GM12872 (cell line): ENCODE measurements around the gene HSPG2.

Experiments used
- TF ChIP-seq, protein P1 (sequence below): IDR thresholded peaks from 3 replicates; pipeline ENCODE4 v1.5.1; 2011; ENCODE audit warnings: low read depth, mild to moderate bottlenecking, low read length, moderate library complexity; ENCODE audit not compliant: insufficient read depth

Gene HSPG2

DNA sequence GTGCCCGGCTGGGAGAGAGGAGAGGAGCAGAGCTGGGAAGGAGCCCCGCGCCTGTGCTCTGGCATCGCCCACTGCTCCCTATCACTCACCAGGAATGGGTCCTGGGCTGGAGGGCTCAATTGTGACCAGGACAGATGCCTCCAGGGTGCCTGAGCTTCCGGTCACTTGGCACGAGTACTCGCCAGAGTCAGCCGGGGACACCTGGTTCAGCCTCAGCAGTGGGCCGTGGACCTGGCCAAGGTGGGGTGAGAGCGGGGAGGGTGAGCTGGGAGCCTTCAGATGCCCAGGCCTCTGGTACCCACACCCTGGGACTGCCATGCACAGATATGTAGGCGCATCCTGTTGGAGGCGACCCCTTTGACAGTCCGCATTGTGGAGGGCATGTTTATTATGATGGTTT lies 93.9 kb downstream of the HSPG2 start:
- TF ChIP-seq, protein P1, sequence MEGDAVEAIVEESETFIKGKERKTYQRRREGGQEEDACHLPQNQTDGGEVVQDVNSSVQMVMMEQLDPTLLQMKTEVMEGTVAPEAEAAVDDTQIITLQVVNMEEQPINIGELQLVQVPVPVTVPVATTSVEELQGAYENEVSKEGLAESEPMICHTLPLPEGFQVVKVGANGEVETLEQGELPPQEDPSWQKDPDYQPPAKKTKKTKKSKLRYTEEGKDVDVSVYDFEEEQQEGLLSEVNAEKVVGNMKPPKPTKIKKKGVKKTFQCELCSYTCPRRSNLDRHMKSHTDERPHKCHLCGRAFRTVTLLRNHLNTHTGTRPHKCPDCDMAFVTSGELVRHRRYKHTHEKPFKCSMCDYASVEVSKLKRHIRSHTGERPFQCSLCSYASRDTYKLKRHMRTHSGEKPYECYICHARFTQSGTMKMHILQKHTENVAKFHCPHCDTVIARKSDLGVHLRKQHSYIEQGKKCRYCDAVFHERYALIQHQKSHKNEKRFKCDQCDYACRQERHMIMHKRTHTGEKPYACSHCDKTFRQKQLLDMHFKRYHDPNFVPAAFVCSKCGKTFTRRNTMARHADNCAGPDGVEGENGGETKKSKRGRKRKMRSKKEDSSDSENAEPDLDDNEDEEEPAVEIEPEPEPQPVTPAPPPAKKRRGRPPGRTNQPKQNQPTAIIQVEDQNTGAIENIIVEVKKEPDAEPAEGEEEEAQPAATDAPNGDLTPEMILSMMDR: no peak

DNA sequence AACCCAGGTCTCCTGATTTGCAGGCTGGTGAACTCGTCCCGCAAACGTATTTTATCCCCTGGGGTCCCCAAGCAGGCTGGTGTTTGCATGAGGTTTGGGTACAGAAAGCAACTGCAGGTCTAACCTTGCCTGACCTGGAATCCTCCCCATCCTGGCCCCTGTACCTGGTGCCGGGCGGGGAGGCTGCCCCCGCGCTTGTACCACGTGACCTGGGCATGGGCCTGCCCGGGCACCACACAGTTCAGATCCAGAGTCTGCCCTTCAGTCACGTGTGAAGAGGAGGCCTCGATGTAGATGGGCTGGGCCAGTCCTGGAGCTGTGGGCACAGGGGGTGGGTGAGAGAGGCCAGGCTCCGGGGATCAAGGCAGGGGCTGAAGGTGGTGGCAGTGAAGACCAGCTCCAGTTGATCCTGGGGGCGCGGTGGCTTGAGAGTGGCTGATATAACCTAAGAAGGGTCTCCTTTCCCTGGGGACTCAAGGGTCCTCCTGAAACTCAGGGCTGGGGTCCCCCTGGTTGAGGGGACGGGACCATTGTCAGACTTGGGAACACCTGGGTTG lies 94.4 kb downstream of the HSPG2 start:
- TF ChIP-seq, protein P1: no peak

DNA sequence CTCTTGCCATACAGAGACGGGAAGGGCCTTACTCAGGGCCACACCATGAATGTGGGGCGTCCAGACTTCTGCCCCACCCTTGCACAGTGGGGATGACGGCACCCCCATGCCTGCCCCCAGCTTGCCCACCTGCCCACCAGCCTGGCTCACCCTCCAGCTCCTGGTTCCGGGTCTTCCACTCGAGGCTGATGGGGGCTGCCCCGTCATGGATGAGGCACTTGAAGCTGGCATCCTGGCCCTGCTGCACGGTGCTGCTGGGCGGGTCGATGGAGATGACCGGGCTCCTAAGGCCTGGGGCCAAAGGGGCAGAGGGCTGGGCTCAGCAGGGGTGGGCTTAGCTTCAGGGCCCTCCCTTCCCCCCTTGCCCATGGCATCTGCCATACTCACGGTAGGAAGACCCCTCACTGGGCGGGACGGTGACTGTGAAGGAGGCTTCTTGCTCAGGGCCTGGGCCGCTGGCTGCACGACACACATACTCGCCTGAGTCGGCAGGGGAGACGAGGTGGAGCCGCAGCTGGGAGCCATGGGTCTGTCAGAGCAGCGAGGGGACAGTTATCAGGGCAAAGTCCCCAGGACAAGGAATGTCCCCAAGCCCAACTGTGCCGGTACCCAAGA lies 95.2 kb downstream of the HSPG2 start:
- TF ChIP-seq, protein P1: no peak

DNA sequence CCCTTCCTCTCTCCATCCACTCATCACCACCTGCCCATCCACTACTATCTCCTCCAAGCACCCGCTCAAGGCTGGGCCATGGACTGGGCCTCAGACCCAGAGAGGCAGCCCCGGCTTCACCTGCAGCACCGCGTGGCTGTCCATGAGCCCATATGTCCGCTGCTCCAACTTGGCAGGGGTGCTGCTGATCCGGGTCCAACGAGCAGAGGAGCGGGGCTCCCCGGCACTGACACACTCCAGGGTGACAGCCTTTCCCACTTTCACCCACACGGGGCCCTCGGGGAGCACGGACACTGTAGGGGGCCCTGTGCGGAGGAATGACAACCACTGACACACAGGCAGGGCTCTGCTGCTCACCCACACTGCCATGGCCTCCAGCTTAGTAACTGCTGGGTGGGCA lies 96.1 kb downstream of the HSPG2 start:
- TF ChIP-seq, protein P1: no peak

DNA sequence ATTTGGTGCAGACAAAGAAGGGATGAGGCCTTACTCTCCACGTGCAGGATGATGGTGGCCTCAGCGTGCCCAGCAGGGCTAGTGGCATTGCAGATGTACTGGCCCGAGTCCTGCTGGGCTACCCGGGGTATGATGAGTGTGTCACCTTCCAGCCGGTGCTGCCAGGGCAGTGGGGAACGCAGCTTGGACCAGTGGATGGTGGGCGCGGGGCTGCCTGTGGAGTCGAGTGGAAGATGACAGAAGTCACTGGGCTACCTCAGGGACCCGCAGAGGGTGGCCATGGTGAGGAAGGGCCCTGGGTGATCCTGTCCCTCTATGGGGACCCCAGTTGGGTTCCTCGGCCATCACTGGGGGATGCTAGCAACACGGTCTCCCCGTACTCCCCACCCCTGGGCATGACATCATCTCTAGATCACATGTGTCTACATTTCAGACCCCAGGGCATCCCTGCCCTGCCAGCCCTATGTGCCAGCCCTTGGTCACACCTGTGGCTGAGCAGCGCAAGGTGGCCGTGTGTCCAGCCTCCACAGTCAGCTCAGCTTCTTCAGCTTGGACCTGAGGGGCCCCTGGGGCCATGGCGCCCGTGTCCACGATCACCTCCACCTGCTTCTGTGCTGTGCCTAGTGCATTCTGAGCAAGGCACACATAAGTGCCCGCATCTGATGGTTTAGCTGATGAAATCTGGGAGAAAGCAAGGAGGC lies 97.6 kb downstream of the HSPG2 start:
- TF ChIP-seq, protein P1: no peak

DNA sequence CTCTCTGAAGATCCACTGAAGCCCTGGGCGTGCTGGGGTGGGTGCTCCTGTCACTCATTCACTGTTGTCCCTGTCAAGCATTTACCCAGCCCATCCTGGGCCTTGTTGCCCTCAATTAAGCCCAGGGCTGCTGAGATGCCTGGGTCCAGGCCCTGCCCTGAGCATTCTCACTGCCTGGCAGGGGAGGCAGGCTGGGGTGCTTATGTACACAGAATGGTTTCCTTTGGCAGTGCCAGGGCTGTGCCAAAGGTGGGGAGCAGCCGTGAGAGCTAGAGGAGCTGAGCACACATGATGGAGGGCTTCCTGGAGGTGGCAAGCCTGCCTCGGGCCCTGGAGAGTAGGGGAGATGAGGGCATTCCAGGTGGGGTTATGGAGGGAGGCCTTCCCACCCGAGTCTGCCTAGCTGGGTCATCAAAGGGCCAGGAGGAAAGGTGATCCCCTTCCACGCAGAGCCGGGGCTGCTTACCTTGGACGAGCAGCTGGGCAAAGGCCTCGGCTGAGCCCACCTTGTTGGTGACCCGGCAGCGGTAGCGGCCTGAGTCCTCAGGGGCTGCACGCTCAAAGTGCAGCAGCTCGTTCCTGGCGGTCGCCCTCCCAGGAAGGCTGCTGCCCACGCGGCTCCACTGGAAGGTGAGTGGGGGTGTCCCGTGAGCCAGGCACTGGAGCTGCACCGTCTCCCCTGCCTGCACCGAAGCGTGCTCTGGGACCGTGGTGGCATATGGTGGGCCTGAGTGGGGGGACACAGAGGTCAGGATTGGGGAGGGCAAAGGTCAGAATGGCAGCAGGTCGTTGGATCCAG lies 98.6 kb downstream of the HSPG2 start:
- TF ChIP-seq, protein P1: no peak

DNA sequence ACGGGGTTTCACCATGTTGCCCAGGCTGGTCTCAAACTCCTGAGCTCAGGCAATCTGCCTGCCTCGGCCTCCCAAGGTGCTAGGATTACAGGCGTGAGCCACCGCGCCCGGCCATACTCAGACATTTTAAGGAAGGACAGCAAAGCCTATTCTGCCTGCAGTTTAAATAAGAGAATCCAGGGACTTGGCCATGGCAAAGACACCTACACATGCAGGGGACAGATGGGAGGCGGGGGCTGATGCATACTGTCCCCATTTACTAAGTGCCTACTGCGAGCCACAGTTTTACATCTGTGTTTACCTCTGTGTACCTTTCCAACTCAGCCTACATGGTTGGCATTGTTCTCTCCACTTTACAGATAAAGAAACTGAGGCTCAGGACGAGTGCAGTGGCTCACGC lies 99.6 kb downstream of the HSPG2 start:
- TF ChIP-seq, protein P1: no peak
